ENCODE results near the gene REL. TPM values are rescaled to one million over a fixed set of nuclear protein-coding genes. Genes with fewer than 3 reads are reported as not detected.

Gene REL
- total RNA-seq, 1 experiment from 2014 or later, result 7.3 TPM

DNA sequence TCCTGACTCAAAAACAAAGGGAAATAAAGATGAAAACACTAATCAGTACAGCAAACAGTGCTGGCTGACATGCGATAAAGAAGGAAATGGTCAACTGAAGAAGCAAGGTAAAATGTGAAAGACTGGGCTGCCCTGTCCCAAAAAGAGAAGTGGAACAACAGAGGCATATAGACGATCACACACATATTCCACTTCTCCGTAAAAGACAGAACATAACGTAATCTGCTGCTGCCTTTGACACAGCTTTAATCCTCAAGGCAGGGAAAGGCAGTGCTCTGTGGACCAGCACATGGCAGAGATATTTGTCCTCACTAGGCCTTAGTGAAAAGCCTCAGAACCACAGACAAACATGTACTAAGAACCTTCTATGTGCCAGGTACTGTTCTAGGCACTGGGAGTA, 24.3 kb upstream of the REL start:
- no peak for TF ChIP-seq EZH2 (IDR thresholded peaks at IDR 0.05; ENCODE audit: low read length, unreplicated experiment)
- TF ChIP-seq EZH2phosphoT487 (IDR thresholded peaks at IDR 0.05; ENCODE audit: borderline replicate concordance, low read length), result no peak
- TF ChIP-seq, protein P1, sequence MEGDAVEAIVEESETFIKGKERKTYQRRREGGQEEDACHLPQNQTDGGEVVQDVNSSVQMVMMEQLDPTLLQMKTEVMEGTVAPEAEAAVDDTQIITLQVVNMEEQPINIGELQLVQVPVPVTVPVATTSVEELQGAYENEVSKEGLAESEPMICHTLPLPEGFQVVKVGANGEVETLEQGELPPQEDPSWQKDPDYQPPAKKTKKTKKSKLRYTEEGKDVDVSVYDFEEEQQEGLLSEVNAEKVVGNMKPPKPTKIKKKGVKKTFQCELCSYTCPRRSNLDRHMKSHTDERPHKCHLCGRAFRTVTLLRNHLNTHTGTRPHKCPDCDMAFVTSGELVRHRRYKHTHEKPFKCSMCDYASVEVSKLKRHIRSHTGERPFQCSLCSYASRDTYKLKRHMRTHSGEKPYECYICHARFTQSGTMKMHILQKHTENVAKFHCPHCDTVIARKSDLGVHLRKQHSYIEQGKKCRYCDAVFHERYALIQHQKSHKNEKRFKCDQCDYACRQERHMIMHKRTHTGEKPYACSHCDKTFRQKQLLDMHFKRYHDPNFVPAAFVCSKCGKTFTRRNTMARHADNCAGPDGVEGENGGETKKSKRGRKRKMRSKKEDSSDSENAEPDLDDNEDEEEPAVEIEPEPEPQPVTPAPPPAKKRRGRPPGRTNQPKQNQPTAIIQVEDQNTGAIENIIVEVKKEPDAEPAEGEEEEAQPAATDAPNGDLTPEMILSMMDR (conservative IDR thresholded peaks at IDR 0.05; ENCODE audit: low read depth, low read length), result no peak
- Histone ChIP-seq H4K20me1 (ENCODE audit: low read length) (no peaks in the 10 kb centered on the region), H3K36me3 (ENCODE audit: low read depth, low read length) (no peaks in the 10 kb centered on the region), H2AFZ (ENCODE audit: low read length) (no peak overlapping the region), H3K9me2 (replicated peaks; ENCODE audit: low read length) (no peaks in the 10 kb centered on the region), H3K4me2 (ENCODE audit: low read length) (no peak overlapping the region), H3F3A (ENCODE audit: low read length, unreplicated experiment) (no peaks in the 10 kb centered on the region), H3K27ac (ENCODE audit: low read length) (no peak overlapping the region), H3K4me1 (ENCODE audit: insufficient read depth, low read length) (peaks cover 13% of the 10 kb centered on the region; the same call in 1 of the 2 replicates), H3K4me3 (ENCODE audit: low read length) (no peak overlapping the region), H3K79me2 (ENCODE audit: low read length) (no peaks in the 10 kb centered on the region), H3K27me3 (ENCODE audit: low read length) (no peaks in the 10 kb centered on the region), H3K9me3 (ENCODE audit: low read length) (no peaks in the 10 kb centered on the region), H3K9ac (ENCODE audit: low read length) (no peak overlapping the region)
- intact Hi-C loops (cut with micrococcal nuclease), result no loop called here
- POLR2A ChIA-PET (ENCODE audit: unreplicated experiment), result no interaction called here
- BruUV-seq (replicated peaks), result no TSS peak
- no peak for DNase-seq
- CTCF ChIA-PET, result no interaction called here
- ATAC-seq, result no peak

DNA sequence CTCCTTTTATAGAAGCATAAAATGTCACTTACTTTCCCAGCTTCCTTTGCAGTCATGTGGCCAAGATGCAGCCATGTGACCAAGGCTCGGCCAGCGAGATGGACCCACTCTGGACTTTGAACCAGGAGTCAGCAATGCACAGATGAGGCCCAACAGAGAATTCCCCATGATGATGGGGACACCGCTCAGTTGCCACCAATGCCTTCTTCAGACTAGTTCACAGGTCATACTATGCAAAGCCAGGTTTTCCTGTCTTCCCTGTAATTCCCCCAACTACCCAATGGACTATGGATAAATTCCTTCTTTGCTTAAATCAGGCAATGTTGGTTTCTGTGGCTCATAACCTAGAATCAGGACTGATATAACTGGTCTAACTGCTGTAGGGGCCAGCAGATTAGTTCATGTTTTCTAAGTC, 22.5 kb upstream of the REL start:
- ChIA-PET CTCF (no interaction called here), POLR2A (ENCODE audit: unreplicated experiment) (no interaction called here)
- ATAC-seq, result no peak; the same call in 1 of the 2 replicates
- Histone ChIP-seq H3K79me2 (ENCODE audit: low read length) (no peaks in the 10 kb centered on the region), H2AFZ (ENCODE audit: low read length) (no peak overlapping the region), H3K4me1 (ENCODE audit: insufficient read depth, low read length) (peaks cover 13% of the 10 kb centered on the region; the same call in 1 of the 2 replicates), H3K4me2 (ENCODE audit: low read length) (no peak overlapping the region), H4K20me1 (ENCODE audit: low read length) (no peaks in the 10 kb centered on the region), H3K36me3 (ENCODE audit: low read depth, low read length) (no peaks in the 10 kb centered on the region), H3K27me3 (ENCODE audit: low read length) (no peaks in the 10 kb centered on the region), H3K9ac (ENCODE audit: low read length) (no peak overlapping the region), H3K4me3 (ENCODE audit: low read length) (no peak overlapping the region), H3K9me2 (replicated peaks; ENCODE audit: low read length) (no peaks in the 10 kb centered on the region), H3K27ac (ENCODE audit: low read length) (no peak overlapping the region), H3K9me3 (ENCODE audit: low read length) (no peaks in the 10 kb centered on the region), H3F3A (ENCODE audit: low read length, unreplicated experiment) (no peaks in the 10 kb centered on the region)
- intact Hi-C loops (cut with micrococcal nuclease), result no loop called here
- DNase-seq, result peak; percentile 46
- no TSS peak for BruUV-seq (replicated peaks)
- TF ChIP-seq, protein P1 (conservative IDR thresholded peaks at IDR 0.05; ENCODE audit: low read depth, low read length), result no peak
- TF ChIP-seq EZH2phosphoT487 (IDR thresholded peaks at IDR 0.05; ENCODE audit: borderline replicate concordance, low read length), result no peak
- TF ChIP-seq EZH2 (IDR thresholded peaks at IDR 0.05; ENCODE audit: low read length, unreplicated experiment), result no peak

DNA sequence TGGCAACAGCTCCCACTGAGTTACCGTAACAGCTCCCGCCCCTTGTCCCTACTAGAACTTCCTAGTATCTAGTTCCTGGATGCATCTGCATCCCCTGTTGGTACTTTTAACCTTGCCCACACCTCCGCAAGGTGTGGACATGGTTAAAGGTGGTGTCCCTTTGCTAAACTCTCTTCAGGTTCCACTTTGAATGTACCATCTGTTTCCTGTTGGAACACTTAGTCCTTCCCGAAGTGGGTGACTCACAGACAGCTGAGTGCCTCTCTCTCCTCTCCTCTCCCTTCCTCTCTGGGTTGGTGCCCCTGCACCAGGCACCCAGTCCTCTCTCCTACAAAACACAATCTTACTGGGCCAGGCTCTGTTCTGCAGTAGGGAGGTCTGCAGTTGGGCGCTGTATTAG, 19.6 kb upstream of the REL start:
- H3K9me2 ChIP-seq (replicated peaks; ENCODE audit: low read length), result no peaks in the 10 kb centered on the region
- no peaks in the 10 kb centered on the region for H3F3A ChIP-seq (ENCODE audit: low read length, unreplicated experiment)
- no peaks in the 10 kb centered on the region for H3K36me3 ChIP-seq (ENCODE audit: low read depth, low read length)
- no peaks in the 10 kb centered on the region for H3K27me3 ChIP-seq (ENCODE audit: low read length)
- no peak overlapping the region for H3K27ac ChIP-seq (ENCODE audit: low read length)
- H3K79me2 ChIP-seq (ENCODE audit: low read length), result no peaks in the 10 kb centered on the region
- no TSS peak for BruUV-seq (replicated peaks)
- CTCF ChIA-PET, result no interaction called here
- no peak overlapping the region for H3K4me3 ChIP-seq (ENCODE audit: low read length)
- TF ChIP-seq EZH2 (IDR thresholded peaks at IDR 0.05; ENCODE audit: low read length, unreplicated experiment), result no peak
- TF ChIP-seq, protein P1 (conservative IDR thresholded peaks at IDR 0.05; ENCODE audit: low read depth, low read length), result no peak
- no peak for TF ChIP-seq EZH2phosphoT487 (IDR thresholded peaks at IDR 0.05; ENCODE audit: borderline replicate concordance, low read length)
- no peak overlapping the region for H2AFZ ChIP-seq (ENCODE audit: low read length)
- DNase-seq (no peak), ATAC-seq (peak; percentile 18; the same call in 1 of the 2 replicates)
- H3K9me3 ChIP-seq (ENCODE audit: low read length), result no peaks in the 10 kb centered on the region
- peaks cover 4% of the 10 kb centered on the region; the same call in 1 of the 2 replicates for H3K4me1 ChIP-seq (ENCODE audit: insufficient read depth, low read length)
- POLR2A ChIA-PET (ENCODE audit: unreplicated experiment), result no interaction called here
- no peaks in the 10 kb centered on the region for H4K20me1 ChIP-seq (ENCODE audit: low read length)
- no peak overlapping the region for H3K4me2 ChIP-seq (ENCODE audit: low read length)
- H3K9ac ChIP-seq (ENCODE audit: low read length), result no peak overlapping the region
- intact Hi-C loops (cut with micrococcal nuclease), result no loop called here

Measured in PC-3 (cell line).